ENCODE results near the gene TRABD2B. TPM values are rescaled to one million over a fixed set of nuclear protein-coding genes. Genes with fewer than 3 reads are reported as not detected.

TRABD2B gene
- 2.4 TPM for total RNA-seq (ENCODE audit: insufficient read depth, low replicate concordance)

DNA sequence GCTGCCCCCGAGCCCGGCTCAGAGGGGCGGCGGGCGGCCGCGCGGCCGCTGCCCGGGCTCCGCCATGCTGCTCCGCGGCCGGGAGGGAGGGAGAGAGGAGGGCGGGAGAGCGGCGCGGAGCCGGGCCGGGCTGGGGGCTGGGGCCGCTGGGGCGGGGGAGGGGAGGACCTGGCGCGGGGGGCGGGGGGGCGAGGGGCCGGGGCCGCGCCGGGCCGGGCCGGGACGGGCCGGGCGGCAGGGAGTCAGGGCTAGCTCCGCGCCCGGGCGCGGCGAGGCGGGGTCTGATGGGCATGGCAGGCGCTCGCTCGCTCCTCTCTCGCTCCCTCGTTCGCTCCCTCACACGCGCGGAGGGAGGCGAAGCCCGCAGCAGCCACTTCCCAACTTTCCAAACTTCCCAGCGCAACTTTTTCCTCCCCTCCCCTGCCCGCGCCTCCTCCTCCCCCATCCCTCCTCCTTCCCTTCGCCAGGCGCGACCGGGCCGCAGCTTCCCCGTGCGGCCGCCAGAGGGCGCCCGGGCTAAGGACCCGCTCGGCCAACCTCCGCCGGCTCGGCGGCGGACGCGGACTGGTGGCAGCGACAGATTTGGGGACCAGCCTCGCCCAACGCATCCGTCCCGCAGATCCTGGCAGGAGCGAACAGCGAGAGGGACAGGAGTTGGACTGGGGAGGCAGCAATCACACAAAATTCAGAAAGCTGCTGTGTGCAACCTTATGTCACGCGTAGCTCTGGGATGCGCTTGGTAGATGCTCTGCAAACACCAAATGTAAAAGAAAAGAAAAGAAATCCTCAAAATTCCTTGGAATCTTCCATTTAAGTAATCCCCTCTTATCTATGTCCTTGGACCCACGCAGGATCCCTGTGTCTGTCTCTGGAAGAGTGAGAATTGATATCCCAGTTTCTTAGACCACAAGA lies at the start of gene TRABD2B:
Gene TRABD2B, minus strand, starts transcription at position 97 of the 912 bp plus-strand sequence.
- DNase-seq (ENCODE audit: low spot score), result peak; percentile 91

GRCh38 chr1:48044311-48044710 lies 47.1 kb upstream of the TRABD2B start:
- DNase-seq (ENCODE audit: low spot score), result no peak

- no peak for DNase-seq (ENCODE audit: low spot score)
Observed at GRCh38 chr1:48043622-48044021, 46.4 kb upstream of the TRABD2B start.

DNA sequence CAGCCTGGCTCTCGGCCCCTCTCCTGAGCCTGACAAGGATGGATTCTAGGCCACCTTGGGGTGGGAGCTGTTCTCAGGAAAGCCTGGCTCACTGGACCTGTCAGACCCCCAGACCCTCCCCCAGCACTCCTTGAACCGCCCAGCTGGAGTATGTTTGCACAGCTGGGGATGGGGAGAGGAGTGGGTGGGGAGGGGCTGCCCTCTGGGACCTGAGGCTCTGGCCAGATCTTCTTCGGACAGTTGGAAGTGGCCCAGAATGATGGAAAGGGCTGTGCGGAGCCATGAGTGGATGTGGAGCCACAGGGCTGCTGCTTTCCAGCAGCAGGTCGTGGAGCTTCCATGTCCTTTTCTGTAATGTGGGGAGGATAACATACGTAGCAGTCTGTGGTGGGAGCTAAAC lies 43.0 kb upstream of the TRABD2B start:
- DNase-seq (ENCODE audit: low spot score), result no peak

GRCh38 chr1:48039088-48040054 lies 42.2 kb upstream of the TRABD2B start:
- DNase-seq (ENCODE audit: low spot score), result peak; percentile 47

DNA sequence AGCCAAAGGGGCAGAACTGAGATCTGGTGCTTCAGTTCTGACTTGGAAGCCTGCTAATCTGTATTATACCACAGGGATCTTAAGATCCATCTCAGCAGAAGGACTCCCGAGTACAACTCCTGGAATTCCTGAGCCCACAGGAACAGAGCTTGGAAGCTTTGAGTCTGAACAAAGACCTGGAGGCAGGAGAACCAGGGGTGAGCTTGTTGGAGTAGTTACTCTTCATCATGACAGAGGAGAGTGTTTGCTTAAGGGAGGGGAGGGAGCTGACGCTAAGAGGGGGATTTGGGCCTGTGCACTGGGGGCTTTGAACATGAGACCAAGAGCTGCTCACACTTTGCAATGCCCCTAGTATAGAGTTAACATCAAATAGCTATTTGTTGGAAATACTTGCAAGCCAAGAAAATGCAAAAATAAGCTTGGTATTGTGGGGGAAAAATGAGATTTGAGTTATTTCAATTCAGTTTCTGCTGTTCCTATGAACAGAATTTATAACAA lies 41.1 kb upstream of the TRABD2B start:
- no peak for DNase-seq (ENCODE audit: low spot score)

DNA sequence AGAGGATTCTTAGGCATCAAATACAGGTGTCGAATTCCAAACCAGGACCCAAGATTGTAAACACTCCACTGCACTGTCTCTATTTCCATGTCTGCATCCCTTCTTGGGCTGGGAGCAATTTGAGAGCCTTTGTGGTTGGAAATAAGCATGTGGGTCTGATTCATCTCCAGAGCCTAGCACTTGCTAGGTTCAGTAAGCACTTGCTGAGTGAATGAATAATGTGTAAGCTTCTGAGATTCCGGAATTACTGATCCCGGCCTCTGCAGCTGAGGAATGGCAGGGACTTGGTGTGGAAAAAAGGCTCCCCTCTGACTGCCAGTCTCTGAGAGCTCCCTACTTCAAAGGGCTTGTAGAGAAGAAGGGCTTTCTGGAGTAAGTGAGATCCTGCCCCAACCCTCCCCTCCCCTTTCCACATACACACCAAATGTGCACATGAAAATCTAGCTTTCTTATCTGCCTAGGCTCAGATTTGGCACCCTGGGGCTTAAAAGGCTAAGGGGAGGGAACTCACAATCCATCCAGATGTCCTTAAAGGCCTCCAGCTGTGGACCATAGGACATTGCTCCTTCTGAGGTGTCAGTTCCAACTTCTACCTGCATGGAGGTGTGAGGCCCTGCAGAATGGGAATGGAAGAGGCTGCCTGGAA lies 39.6 kb upstream of the TRABD2B start:
- peak; percentile 96 for DNase-seq (ENCODE audit: low spot score)

- no peak for DNase-seq (ENCODE audit: low spot score)
Observed at GRCh38 chr1:48035371-48036141, 38.4 kb upstream of the TRABD2B start.

DNA sequence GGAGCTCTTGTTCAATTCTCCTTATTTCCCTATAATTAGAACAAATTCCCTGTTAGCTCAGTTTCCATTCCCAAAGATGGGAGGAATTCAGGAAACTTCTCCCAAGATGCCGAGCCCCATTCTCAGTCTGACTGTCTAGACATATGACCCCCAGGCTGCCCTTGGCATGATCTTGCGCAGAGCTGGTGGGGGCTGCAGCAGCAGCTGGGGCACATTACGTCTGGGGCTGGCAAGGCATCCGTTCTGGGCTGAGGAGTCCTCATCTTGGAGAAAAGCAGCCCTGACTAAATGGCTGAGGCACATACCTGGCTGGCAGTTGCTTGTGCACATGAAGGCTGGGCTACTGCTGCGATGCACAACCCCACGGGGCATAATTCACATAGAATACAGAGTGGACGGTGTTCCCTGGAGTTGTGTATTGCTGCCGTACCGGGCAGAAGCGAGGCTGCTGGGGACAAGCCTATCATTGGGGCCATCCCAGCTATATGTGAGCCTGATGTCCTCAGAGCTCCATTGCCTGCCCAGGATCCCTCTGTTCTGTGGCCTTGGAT lies 36.4 kb upstream of the TRABD2B start:
- no peak for DNase-seq (ENCODE audit: low spot score)

GRCh38 chr1:48031676-48032075 lies 34.5 kb upstream of the TRABD2B start:
- no peak for DNase-seq (ENCODE audit: low spot score)

GRCh38 chr1:48030696-48031365 lies 33.6 kb upstream of the TRABD2B start:
- DNase-seq (ENCODE audit: low spot score), result no peak

- no peak for DNase-seq (ENCODE audit: low spot score)
Observed at GRCh38 chr1:48030211-48030610, 33.0 kb upstream of the TRABD2B start.

GRCh38 chr1:48028218-48029069 lies 31.3 kb upstream of the TRABD2B start:
- DNase-seq (ENCODE audit: low spot score), result no peak

GRCh38 chr1:48027533-48027835 lies 30.3 kb upstream of the TRABD2B start:
- no peak for DNase-seq (ENCODE audit: low spot score)

DNA sequence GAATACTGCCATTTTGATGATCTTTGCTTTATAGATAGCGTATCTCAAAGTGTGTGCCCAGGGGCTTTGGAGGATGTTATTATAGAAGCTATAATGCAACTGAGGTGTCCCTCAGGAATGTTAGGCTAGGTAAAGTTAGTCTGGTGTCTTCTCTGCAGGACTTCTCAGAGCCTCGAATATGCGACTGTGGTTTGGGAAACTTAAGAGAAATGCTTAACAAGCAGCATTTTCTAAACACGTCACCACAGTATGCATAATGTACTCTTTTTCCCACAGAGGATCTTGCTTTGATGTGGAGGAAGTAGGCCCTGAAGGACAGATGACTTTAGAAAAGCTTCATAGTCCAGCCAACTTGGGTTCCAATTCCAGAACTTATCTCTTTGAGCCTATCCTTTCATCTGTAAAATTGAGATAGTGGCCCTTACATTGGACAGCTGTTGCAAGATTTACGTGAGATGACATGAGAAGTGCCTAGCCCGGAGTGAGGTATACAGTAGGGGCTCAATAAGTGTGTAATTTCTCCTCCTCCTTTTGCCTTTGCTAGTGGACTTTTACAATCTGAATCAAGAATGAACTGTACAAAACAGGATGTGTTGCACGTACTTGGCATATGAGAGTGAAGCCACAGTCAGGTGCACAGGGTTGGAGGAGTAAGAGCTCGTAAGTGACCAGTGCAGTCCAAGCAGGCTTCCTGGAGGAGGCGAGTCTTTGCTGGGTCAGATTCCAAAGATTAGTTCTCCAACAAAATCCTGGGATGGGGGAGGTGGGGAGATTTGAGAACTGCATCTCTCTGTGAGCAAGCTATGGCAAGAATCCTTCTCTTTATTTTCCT lies 29.7 kb upstream of the TRABD2B start:
- DNase-seq (ENCODE audit: low spot score), result no peak

DNA sequence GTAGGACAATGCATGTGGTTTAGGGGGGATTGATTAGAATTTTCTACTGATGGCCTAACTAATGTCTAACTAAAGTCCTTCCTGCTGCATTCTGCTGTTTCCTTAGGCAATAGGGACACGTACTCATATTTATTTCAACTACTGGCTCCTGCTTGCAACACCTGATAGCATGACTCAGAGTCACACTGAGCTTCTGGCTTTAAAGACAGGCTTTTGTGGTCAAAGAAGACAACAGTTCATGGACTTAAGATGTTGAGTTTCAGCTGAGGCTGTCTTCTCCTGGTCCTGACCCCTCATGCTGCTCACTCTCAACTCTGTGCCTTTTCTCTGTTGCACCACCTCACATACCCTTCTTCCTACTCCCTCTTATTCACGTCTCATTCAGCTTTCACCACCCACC lies 29.1 kb upstream of the TRABD2B start:
- no peak for DNase-seq (ENCODE audit: low spot score)

GRCh38 chr1:48025076-48025475 lies 27.9 kb upstream of the TRABD2B start:
- no peak for DNase-seq (ENCODE audit: low spot score)

DNA sequence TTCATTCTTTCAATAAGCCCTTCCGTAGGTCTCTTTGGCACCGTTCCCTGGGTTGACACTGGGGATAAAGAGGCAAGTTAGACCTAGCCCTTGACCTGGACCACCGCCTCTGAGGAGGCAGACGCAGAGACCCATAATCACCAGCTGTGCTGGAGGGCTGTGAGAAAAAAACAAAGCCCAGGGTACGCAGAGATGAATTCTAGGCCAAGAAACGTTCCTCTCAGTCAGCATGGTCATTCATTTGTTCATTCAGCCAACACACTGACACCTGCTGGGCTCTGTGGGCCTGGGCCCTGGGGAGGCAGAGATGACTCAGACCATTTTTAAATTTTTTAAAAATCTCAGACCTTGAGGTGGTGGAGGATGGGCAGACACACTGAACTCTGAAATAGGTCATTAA lies 26.3 kb upstream of the TRABD2B start:
- no peak for DNase-seq (ENCODE audit: low spot score)

All from umbilical cord (tissue), 2 donors.